Transverse colon (tissue), 4 donors: ENCODE measurements around the gene ZBTB7A. TPM values are rescaled to one million over a fixed set of nuclear protein-coding genes. Genes with fewer than 3 reads are reported as not detected.

Experiments used
- DNase-seq: peaks from one replicate; pipeline ENCODE4 v3.0.0-alpha.2; 2019
- H3K27ac ChIP-seq, 4 donors: fragments of 200-600 bp; sonication (generic); 2 replicates each; pipeline ENCODE4 v1.5.1; 2016 to 2018; ENCODE audit warnings: inconsistent platforms in 4 of 4
- H3K27me3 ChIP-seq: fragments of 200-600 bp; sonication (generic); 2 replicates; pipeline ENCODE4 v1.5.1; 2017; ENCODE audit warnings: inconsistent platforms
- H3K36me3 ChIP-seq, 4 donors: fragments of 200-600 bp; sonication (generic); 2 replicates each; pipeline ENCODE4 v1.5.1; 2017 to 2019; ENCODE audit warnings: inconsistent platforms in 4 of 4
- H3K4me1 ChIP-seq, 4 donors: fragments of 200-600 bp; sonication (generic); 2 replicates each; pipeline ENCODE4 v1.5.1; 2017 to 2020; ENCODE audit warnings: inconsistent platforms in 4 of 4
- H3K4me3 ChIP-seq, 4 donors: fragments of 200-600 bp; sonication (generic); 1 replicate in 1 of 4; 2 replicates in 3 of 4; pipeline versions ENCODE4 v1.5.1 to v1.6.1; 2017 to 2019; ENCODE audit warnings: inconsistent platforms in 4 of 4
- H3K9me3 ChIP-seq, 2 donors: fragments of 200-600 bp; sonication (generic); 2 replicates each; pipeline ENCODE4 v1.5.1; 2017 to 2019; ENCODE audit warnings: inconsistent platforms in 2 of 2
- CTCF ChIP-seq, 5 experiments: fragments of 200-600 bp in 3 of 5; fragments of 450-650 bp in 2 of 5; sonication (generic) in 3 of 5; IDR thresholded peaks; 1 replicate in 2 of 5; 2 replicates in 3 of 5; pipeline ENCODE4 v1.5.1; 2016 to 2017; ENCODE audit warnings: antibody characterized with exemption in 5 of 5, inconsistent platforms in 3 of 5, mild to moderate bottlenecking in 2 of 5, moderate library complexity in 1 of 5
- EP300 ChIP-seq: sonication (generic); formaldehyde crosslinking; IDR thresholded peaks from one replicate; pipeline ENCODE4 v1.6.1; 2017; ENCODE audit warnings: antibody characterized with exemption, low read depth
- POLR2A ChIP-seq: fragments of 450-650 bp; IDR thresholded peaks from one replicate; pipeline ENCODE4 v1.6.1; 2016; ENCODE audit warnings: antibody characterized with exemption, mild to moderate bottlenecking, moderate library complexity
- POLR2AphosphoS5 ChIP-seq, 3 donors: sonication (generic); formaldehyde crosslinking; IDR thresholded peaks; one replicate each; pipeline ENCODE4 v1.6.1; 2016; ENCODE audit warnings: antibody characterized with exemption in 3 of 3
- WGBS, 2 donors: methylation state at CpG; one replicate each; pipeline ENCODE4 v1.1.5; 2018; ENCODE audit warnings: low coverage in 1 of 2; 5-methylcytosine and 5-hydroxymethylcytosine counted together
- in situ Hi-C, 4 donors: fragments of 200-750 bp; cut with MboI; loops; one replicate each; pipeline versions ENCODE4 v1.15.0 to v1.15.1; 2017; ENCODE audit warnings: low sequenced_read_pairs in 3 of 4, low pct_ligation_motif_present in 1 of 4, low pct_unique_long_range_greater_than_20kb in 1 of 4
- intact Hi-C: fragments of 100-400 bp; cut with DNase I; formaldehyde crosslinking; loops from one replicate; pipeline ENCODE4 v1.15.1; 2023; ENCODE audit warnings: low total_unique reads
- total RNA-seq, 4 donors: library from RNA; depleted of rRNA; stranded (reverse); fragments of >200 nt; gene quantifications; one replicate each; pipeline ENCODE4 v1.1.0, GENCODE V29; 2016

ZBTB7A gene
- total RNA-seq, 4 donors from 2014 or later: 101 to 224 (median 141) TPM

GRCh38 chr19:3995607-3996006 lies 71.1 kb downstream of the ZBTB7A start:
- H3K36me3 ChIP-seq: no peaks in the 10 kb centered on the region
- H3K27ac ChIP-seq: no peak overlapping the region
- no peak overlapping the region for H3K4me3 ChIP-seq
- H3K27me3 ChIP-seq: no peaks in the 10 kb centered on the region
- intact Hi-C loops (no loop called here), in situ Hi-C loops (loop anchor here in 1 of 4 donors (25.0 kb wide), 1 partner anchor 142 kb away; no protein-coding TSS in a partner anchor)
- no peaks in the 10 kb centered on the region for H3K9me3 ChIP-seq
- WGBS, 2 donors: 88 to 89% methylated on average over 5 to 6 of the region's 6 CpGs
- no peak for TF ChIP-seq POLR2A
- TF ChIP-seq POLR2AphosphoS5 (IDR thresholded peaks at IDR 0.05): no peak
- TF ChIP-seq CTCF (IDR thresholded peaks at IDR 0.05): no peak
- no peak for TF ChIP-seq EP300
- peaks cover 0 to 9% (median 2%) of the 10 kb centered on the region in 4 donors for H3K4me1 ChIP-seq
- no peak for DNase-seq

Other genes with a start within 250 kb of the ZBTB7A start
- gene ZFR2, start 197.9 kb downstream of the ZBTB7A start, total RNA-seq: not detected
- gene ATCAY, start 186.2 kb downstream of the ZBTB7A start, total RNA-seq: under 1 TPM in 3 of 4 donors, not detected in 1; 0.32 to 0.60 (median 0.55) TPM
- under 1 TPM in 1 of 4 donors, not detected in 3; 0.41 TPM for gene NMRK2, start 133.8 kb downstream of the ZBTB7A start, total RNA-seq
- gene DAPK3, start 95.8 kb downstream of the ZBTB7A start, total RNA-seq: 10 to 100 TPM; 54.6 to 89.0 (median 82.3) TPM
- 1,000 to 10,000 TPM; 1,013 to 1,686 (median 1,532) TPM for gene EEF2, start 81.4 kb downstream of the ZBTB7A start, total RNA-seq
- 100 to 1,000 TPM in 1 of 4 donors, 10 to 100 TPM in 3; 15.5 to 110 (median 23.0) TPM for gene PIAS4, start 59.2 kb downstream of the ZBTB7A start, total RNA-seq
- 100 to 1,000 TPM; 136 to 199 (median 195) TPM for gene MAP2K2, start 57.2 kb upstream of the ZBTB7A start, total RNA-seq
- 10 to 100 TPM in 1 of 4 donors, 1 to 10 TPM in 2, not detected in 1; 1.1 to 16.4 (median 2.3) TPM for gene CREB3L3, start 86.7 kb upstream of the ZBTB7A start, total RNA-seq
- 100 to 1,000 TPM; 141 to 215 (median 194) TPM for gene SIRT6, start 115.7 kb upstream of the ZBTB7A start, total RNA-seq
- 1 to 10 TPM; 1.2 to 6.4 (median 2.1) TPM for gene ANKRD24, start 115.8 kb upstream of the ZBTB7A start, total RNA-seq
- gene EBI3, start 162.6 kb upstream of the ZBTB7A start, total RNA-seq: 1 to 10 TPM in 2 of 4 donors, under 1 TPM in 1, not detected in 1; 0.96 to 3.7 (median 3.7) TPM
- 10 to 100 TPM in 3 of 4 donors, 1 to 10 TPM in 1; 9.6 to 24.3 (median 17.1) TPM for gene YJU2, start 180.2 kb upstream of the ZBTB7A start, total RNA-seq
- gene SHD, start 212.4 kb upstream of the ZBTB7A start, total RNA-seq: 10 to 100 TPM in 3 of 4 donors, 1 to 10 TPM in 1; 7.6 to 51.4 (median 27.5) TPM
- 1 to 10 TPM in 2 of 4 donors, not detected in 2; 3.8 to 4.8 TPM for gene TMIGD2, start 235.5 kb upstream of the ZBTB7A start, total RNA-seq
- 1 to 10 TPM in 2 of 4 donors, under 1 TPM in 1, not detected in 1; 0.68 to 2.9 (median 1.5) TPM for gene FSD1, start 237.7 kb upstream of the ZBTB7A start, total RNA-seq